Measurements from ENCODE around the gene LY6G5B.

The LY6G5B gene

GRCh38 chr6:31663126-31663960 is 6.4 kb upstream of the LY6G5B start:
- peak; percentile 24 for DNase-seq (ENCODE audit: low spot score)

- peak; percentile 23 for DNase-seq (ENCODE audit: low spot score)
Observed at GRCh38 chr6:31663961-31664789, 5.6 kb upstream of the LY6G5B start.

- DNase-seq (ENCODE audit: low spot score) = peak; percentile 97
Observed at GRCh38 chr6:31664790-31665500, 4.8 kb upstream of the LY6G5B start, which contains the start of gene GPANK1. GPANK1 (minus strand) TSS chr6:31664997; CDS start chr6:31664478, 519 bp downstream.

GRCh38 chr6:31665501-31666336 is 4.1 kb upstream of the LY6G5B start, which contains the start of gene CSNK2B:
CSNK2B (plus strand) TSS chr6:31666080; CDS start chr6:31666832, 752 bp downstream.
- DNase-seq (ENCODE audit: low spot score) = peak; percentile 99

- DNase-seq (ENCODE audit: low spot score) = no peak
Observed at GRCh38 chr6:31666337-31666965, 3.3 kb upstream of the LY6G5B start.

GRCh38 chr6:31676322-31676903 is 6.6 kb downstream of the LY6G5B start:
- DNase-seq (ENCODE audit: low spot score) = peak; percentile 29

- no peak for DNase-seq (ENCODE audit: low spot score)
Observed at GRCh38 chr6:31676904-31677303, 7.1 kb downstream of the LY6G5B start.

GRCh38 chr6:31677955-31678354 is 8.2 kb downstream of the LY6G5B start:
- DNase-seq (ENCODE audit: low spot score) = no peak

GRCh38 chr6:31680226-31681134 is 10.7 kb downstream of the LY6G5B start, which contains the start of gene LY6G5C:
LY6G5C (minus strand) TSS chr6:31681067; CDS start chr6:31680373, 694 bp downstream.
- peak; percentile 58 for DNase-seq (ENCODE audit: low spot score)

- no peak for DNase-seq (ENCODE audit: low spot score)
Observed at GRCh38 chr6:31681135-31681671, 11.4 kb downstream of the LY6G5B start.

GRCh38 chr6:31683591-31683990 is 13.8 kb downstream of the LY6G5B start:
- DNase-seq (ENCODE audit: low spot score) = no peak

GRCh38 chr6:31686483-31686882 is 16.7 kb downstream of the LY6G5B start:
- no peak for DNase-seq (ENCODE audit: low spot score)

GRCh38 chr6:31687321-31687720 is 17.5 kb downstream of the LY6G5B start:
- no peak for DNase-seq (ENCODE audit: low spot score)

GRCh38 chr6:31687860-31688693 is 18.3 kb downstream of the LY6G5B start:
- no peak for DNase-seq (ENCODE audit: low spot score)

GRCh38 chr6:31689249-31690110 is 19.7 kb downstream of the LY6G5B start:
- DNase-seq (ENCODE audit: low spot score) = no peak

GRCh38 chr6:31690231-31691077 is 20.7 kb downstream of the LY6G5B start:
- no peak for DNase-seq (ENCODE audit: low spot score)

All from NAMALWA (cell line).